HG03469 (cell line): ENCODE data around the gene DDR2.
A peak's percentile ranks its signal among the peaks of the same experiment; 100 is the strongest.
"Not testable (repeated sequence)": the region's sequence is repeated elsewhere in the genome, so short reads cannot be mapped to it uniquely, and the experiment has no call there.

ENCODE experiments used
- ATAC-seq: cut with Tn5 transposase; IDR thresholded peaks from one replicate; pipeline ENCODE4 v1.9.1; 2021; ENCODE audit warnings: mild to moderate bottlenecking, moderate library complexity, moderate number of reproducible peaks; ENCODE audit not compliant: unreplicated experiment

Gene DDR2

GRCh38 chr1:162753998-162754585, 121.8 kb downstream of the DDR2 start:
- ATAC-seq, result no peak

GRCh38 chr1:162755306-162755705, 123.0 kb downstream of the DDR2 start:
- no peak for ATAC-seq

- no peak for ATAC-seq
These were observed 124.3 kb downstream of the DDR2 start for GRCh38 chr1:162756523-162756922.

- ATAC-seq, result no peak
These were observed 125.2 kb downstream of the DDR2 start for GRCh38 chr1:162757476-162757875.

- no peak for ATAC-seq
These were observed 133.5 kb downstream of the DDR2 start for GRCh38 chr1:162765788-162766187.

- no peak for ATAC-seq
These were observed 140.4 kb downstream of the DDR2 start for GRCh38 chr1:162772571-162773154.

- ATAC-seq, result no peak
These were observed 141.7 kb downstream of the DDR2 start for GRCh38 chr1:162774007-162774406.

- no peak for ATAC-seq
These were observed 146.8 kb downstream of the DDR2 start for GRCh38 chr1:162779043-162779442.

- no peak for ATAC-seq
These were observed 150.4 kb downstream of the DDR2 start for GRCh38 chr1:162782671-162783070.

GRCh38 chr1:162784926-162785325, 152.7 kb downstream of the DDR2 start:
- not testable (repeated sequence) for ATAC-seq

GRCh38 chr1:162788783-162789182, 156.5 kb downstream of the DDR2 start:
- not testable (repeated sequence) for ATAC-seq

GRCh38 chr1:162790303-162790984, 158.2 kb downstream of the DDR2 start, which contains the start of gene HSD17B7:
Gene HSD17B7 (plus strand): TSS chr1:162790702. CDS start chr1:162790801, 99 bp downstream.
- peak; percentile 99 for ATAC-seq

- ATAC-seq, result not testable (repeated sequence)
These were observed 158.7 kb downstream of the DDR2 start for GRCh38 chr1:162790985-162791357.

GRCh38 chr1:162794284-162794683, 162.0 kb downstream of the DDR2 start:
- not testable (repeated sequence) for ATAC-seq

GRCh38 chr1:162796617-162797279, 164.5 kb downstream of the DDR2 start:
- not testable (repeated sequence) for ATAC-seq

- not testable (repeated sequence) for ATAC-seq
These were observed 167.9 kb downstream of the DDR2 start for GRCh38 chr1:162799995-162800830.

- not testable (repeated sequence) for ATAC-seq
These were observed 175.2 kb downstream of the DDR2 start for GRCh38 chr1:162807503-162807902.

- not testable (repeated sequence) for ATAC-seq
These were observed 180.1 kb downstream of the DDR2 start for GRCh38 chr1:162812357-162812756.

GRCh38 chr1:162818136-162818535, 185.9 kb downstream of the DDR2 start:
- not testable (repeated sequence) for ATAC-seq

GRCh38 chr1:162818666-162819065, 186.4 kb downstream of the DDR2 start:
- not testable (repeated sequence) for ATAC-seq
